Brain pericyte (primary cell): ENCODE results near the gene SLC9A4.

Experiments
- DNase-seq: peaks from one replicate; pipeline ENCODE4 v3.0.0-alpha.2; 2012; ENCODE audit warnings: low read depth, low spot score

SLC9A4 gene

GRCh38 chr2:102451968-102452367, 21.1 kb upstream of the SLC9A4 start:
- DNase-seq, result no peak

- DNase-seq, result no peak
Observed at GRCh38 chr2:102453501-102453900, 19.5 kb upstream of the SLC9A4 start.

- no peak for DNase-seq
Observed at GRCh38 chr2:102455061-102455670, 17.9 kb upstream of the SLC9A4 start.

GRCh38 chr2:102460467-102460866, 12.6 kb upstream of the SLC9A4 start:
- no peak for DNase-seq

GRCh38 chr2:102461188-102461587, 11.8 kb upstream of the SLC9A4 start:
- no peak for DNase-seq

- no peak for DNase-seq
Observed at GRCh38 chr2:102463160-102463559, 9.9 kb upstream of the SLC9A4 start.

GRCh38 chr2:102470168-102470567, 2.9 kb upstream of the SLC9A4 start:
- DNase-seq, result no peak

GRCh38 chr2:102473631-102474030, 605 bp downstream of the SLC9A4 start:
- DNase-seq, result no peak

- no peak for DNase-seq
Observed at GRCh38 chr2:102474785-102475184, 1.8 kb downstream of the SLC9A4 start.

- no peak for DNase-seq
Observed at GRCh38 chr2:102478686-102479470, 5.9 kb downstream of the SLC9A4 start.

- no peak for DNase-seq
Observed at GRCh38 chr2:102480285-102481195, 7.5 kb downstream of the SLC9A4 start.

- DNase-seq, result no peak
Observed at GRCh38 chr2:102481931-102482330, 8.9 kb downstream of the SLC9A4 start.

- DNase-seq, result no peak
Observed at GRCh38 chr2:102483086-102483485, 10.1 kb downstream of the SLC9A4 start.

GRCh38 chr2:102484310-102485061, 11.5 kb downstream of the SLC9A4 start:
- no peak for DNase-seq

- no peak for DNase-seq
Observed at GRCh38 chr2:102485147-102485785, 12.2 kb downstream of the SLC9A4 start.

- DNase-seq, result no peak
Observed at GRCh38 chr2:102486941-102487702, 14.1 kb downstream of the SLC9A4 start.

- no peak for DNase-seq
Observed at GRCh38 chr2:102487761-102488462, 14.9 kb downstream of the SLC9A4 start.

GRCh38 chr2:102489646-102490045, 16.6 kb downstream of the SLC9A4 start:
- DNase-seq, result no peak

- DNase-seq, result no peak
Observed at GRCh38 chr2:102492006-102492405, 19.0 kb downstream of the SLC9A4 start.

- no peak for DNase-seq
Observed at GRCh38 chr2:102494570-102494969, 21.5 kb downstream of the SLC9A4 start.
